Transverse colon (tissue), 4 donors: ENCODE results near the gene SCG2.

ENCODE experiments used
- POLR2A ChIP-seq: fragments of 450-650 bp; IDR thresholded peaks from one replicate; pipeline ENCODE4 v1.6.1; 2016; ENCODE audit warnings: antibody characterized with exemption, mild to moderate bottlenecking, moderate library complexity
- POLR2AphosphoS5 ChIP-seq, 3 donors: sonication (generic); formaldehyde crosslinking; IDR thresholded peaks; one replicate each; pipeline ENCODE4 v1.6.1; 2016; ENCODE audit warnings: antibody characterized with exemption in 3 of 3
- TF ChIP-seq, protein P1 (sequence below), 5 experiments: fragments of 200-600 bp in 3 of 5; fragments of 450-650 bp in 2 of 5; sonication (generic) in 3 of 5; IDR thresholded peaks; 1 replicate in 2 of 5; 2 replicates in 3 of 5; pipeline ENCODE4 v1.5.1; 2016 to 2017; ENCODE audit warnings: antibody characterized with exemption in 5 of 5, inconsistent platforms in 3 of 5, mild to moderate bottlenecking in 2 of 5, moderate library complexity in 1 of 5

DNA sequence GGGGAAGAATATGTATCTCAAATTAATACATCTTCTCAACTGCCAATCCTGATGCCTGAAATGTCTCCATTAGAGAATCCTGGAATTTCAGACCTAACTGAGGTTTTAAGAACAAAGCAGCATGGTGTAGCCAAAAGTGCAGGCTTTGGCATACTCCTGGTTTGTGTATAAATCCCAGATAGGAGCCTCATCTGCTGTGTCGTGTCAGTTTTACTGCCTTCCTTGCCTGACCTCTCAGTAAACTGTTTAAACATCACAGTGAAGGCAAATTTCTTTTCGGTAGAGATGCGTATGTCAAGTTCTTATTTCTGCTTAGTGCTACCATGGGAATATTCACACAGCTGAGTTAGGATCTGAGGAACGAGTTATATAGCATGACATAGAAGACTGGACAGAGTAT is 7.3 kb downstream of the SCG2 start:
- TF ChIP-seq POLR2AphosphoS5 (IDR thresholded peaks at IDR 0.05) (no peak), POLR2A (no peak)
- TF ChIP-seq, protein P1, sequence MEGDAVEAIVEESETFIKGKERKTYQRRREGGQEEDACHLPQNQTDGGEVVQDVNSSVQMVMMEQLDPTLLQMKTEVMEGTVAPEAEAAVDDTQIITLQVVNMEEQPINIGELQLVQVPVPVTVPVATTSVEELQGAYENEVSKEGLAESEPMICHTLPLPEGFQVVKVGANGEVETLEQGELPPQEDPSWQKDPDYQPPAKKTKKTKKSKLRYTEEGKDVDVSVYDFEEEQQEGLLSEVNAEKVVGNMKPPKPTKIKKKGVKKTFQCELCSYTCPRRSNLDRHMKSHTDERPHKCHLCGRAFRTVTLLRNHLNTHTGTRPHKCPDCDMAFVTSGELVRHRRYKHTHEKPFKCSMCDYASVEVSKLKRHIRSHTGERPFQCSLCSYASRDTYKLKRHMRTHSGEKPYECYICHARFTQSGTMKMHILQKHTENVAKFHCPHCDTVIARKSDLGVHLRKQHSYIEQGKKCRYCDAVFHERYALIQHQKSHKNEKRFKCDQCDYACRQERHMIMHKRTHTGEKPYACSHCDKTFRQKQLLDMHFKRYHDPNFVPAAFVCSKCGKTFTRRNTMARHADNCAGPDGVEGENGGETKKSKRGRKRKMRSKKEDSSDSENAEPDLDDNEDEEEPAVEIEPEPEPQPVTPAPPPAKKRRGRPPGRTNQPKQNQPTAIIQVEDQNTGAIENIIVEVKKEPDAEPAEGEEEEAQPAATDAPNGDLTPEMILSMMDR (IDR thresholded peaks at IDR 0.05) = no peak
